ENCODE data around the gene TRIB2.
A peak's percentile ranks its signal among the peaks of the same experiment; 100 is the strongest.

TRIB2 gene

GRCh38 chr2:12721566-12722446, 5.1 kb downstream of the TRIB2 start:
- DNase-seq = no peak

DNA sequence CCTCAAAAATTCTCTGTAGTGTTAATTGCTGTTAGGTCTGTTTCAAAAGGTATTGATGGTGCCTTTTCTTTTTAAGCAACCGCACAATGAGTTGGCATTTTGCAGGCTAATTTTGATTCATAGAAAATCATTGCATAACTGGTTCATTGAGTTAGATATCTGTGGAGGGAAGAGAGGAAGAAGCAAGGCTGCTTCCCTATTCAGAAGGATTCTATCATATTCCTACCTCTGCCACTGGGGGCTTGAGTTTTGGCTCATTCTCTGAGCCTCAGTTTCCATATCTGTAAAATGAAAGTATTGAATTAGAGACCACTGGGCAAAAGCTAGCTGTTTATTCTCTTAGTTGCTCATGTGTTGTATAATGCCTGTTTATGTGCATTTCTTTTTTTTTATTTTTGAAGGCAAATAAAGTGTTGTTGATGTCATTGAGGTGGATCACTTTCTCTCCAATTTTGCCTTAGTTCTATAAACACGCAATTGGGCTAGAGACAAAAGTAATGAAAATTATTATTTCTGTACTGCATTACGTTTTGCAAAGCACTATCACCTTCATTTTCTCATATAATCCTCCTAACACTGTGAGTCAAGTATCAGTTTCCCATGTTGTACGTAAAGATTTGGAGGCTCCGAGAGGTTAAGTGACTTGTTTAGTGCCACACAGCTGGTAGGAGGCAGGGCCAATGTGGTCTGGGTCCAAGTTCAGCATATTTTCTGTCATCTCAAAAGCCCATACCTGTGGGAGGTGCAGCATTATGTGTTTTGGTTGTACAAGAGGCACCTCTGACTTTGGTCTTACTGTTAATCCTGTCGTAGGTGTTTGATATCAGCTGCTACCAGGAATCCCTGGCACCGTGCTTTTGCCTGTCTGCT, 5.9 kb downstream of the TRIB2 start:
- DNase-seq = no peak

GRCh38 chr2:12723736-12724463, 7.2 kb downstream of the TRIB2 start:
- no peak for DNase-seq

DNA sequence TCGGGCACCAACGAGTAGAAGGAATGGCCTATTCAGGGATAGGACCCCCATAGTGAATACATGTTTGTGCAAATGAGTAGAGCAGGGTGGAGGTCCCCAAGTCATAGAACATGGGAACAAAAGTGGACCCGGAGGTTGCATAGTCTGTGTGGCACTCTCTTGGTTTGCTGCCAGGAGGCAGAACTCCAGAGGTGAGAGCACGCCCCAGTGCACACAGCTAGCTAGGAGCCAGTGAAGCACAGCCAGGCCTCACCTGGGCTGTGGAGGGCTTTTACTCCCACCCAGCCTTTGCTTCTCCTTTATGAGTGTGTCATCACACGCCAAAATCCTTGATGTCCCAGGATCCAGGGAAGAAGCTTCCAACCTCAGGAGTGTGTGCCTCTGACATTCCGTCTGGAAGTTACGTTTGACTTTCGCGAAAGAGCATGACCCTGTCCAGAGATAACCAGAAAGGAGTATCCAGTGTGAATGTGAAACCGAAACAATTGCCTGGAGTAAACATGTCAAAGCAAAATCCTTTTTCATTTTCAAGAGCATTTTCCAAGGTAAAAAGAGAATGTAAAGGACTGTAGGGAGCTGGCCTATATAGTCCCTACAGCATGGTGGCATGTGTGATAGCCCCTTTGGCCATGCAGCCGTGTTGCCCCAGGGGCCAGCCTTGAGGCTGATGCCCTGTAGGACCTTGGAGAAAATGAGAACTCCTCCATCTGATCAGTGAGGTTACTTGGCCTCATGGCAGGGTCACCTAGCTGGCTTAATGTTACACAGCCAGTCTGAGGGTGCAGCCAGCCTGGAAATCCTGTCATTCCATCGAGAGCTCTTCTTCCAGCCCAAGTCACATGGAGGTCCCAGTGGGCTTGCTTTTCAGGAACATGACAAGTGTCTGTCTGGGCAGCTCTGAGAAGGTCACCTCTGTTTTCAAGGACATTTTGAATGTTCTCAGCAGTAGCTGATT, 8.8 kb downstream of the TRIB2 start:
- DNase-seq = no peak

GRCh38 chr2:12726271-12726670, 9.5 kb downstream of the TRIB2 start:
- DNase-seq = no peak

DNA sequence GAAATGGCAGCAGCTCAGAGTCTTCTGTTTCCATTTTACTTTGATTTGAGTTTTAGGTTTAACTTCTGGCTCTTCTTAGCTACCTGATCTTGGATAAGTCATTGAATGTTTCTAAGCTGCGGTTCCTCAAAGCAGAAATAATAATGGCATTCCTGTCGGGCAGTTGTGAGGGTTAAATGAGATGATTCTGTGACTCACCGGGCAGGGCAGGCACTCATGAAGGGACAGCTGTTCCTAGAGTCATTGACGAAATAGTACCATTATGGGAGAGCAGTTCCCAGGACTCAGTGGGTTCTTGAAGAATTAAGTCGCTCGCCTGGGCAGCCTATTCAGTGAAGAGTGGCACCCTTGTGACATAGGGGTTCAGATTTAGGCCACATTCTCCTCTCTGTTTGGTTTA, 10.3 kb downstream of the TRIB2 start:
- no peak for DNase-seq

- no peak for DNase-seq
These were observed 10.9 kb downstream of the TRIB2 start for GRCh38 chr2:12727641-12728040.

DNA sequence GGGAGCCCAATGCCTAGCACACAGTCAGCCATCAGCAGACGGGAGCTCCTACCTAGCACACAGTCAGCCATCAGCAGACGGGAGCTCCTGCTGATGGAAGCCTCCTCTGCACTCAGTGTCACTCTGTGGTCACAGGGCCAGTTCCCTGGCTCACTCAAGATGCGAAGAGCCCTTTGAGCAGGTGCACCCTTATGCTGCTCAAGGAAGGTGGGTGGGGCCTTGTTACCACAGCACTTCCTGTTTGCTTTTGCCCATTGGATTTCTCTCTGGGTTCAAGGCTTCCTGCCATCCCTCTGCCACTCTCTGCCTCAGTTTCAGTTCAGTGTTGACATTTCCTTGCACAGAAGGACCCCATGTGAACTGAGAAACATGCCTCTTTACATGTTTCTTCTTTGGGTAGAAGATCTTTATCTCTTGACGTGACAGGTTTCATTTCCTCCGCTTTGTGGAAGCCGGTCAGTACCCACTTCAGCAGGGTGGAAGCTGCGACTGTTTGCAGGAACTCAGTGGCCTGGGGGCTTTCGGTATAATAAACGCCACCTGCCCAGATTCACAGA, 11.6 kb downstream of the TRIB2 start:
- DNase-seq = no peak

DNA sequence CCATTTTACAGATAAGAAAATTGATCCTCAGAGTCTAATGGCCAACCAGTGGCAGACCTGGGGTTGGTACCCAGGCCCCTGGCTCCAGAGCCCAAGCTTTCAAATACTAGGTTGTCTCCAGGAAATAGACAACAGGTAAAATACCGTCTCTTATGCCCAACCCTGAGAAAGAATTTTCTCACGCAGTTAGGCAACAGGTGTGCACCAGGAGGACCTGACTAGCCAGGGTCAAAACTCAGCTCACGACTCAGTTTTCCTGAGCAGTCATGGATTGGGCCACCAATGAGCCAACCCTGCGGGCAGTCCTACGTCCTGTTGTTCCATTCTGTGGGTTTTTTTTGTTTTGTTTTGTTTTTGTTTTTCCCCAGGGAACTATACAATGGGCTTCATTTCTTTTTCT, 13.5 kb downstream of the TRIB2 start:
- no peak for DNase-seq

DNA sequence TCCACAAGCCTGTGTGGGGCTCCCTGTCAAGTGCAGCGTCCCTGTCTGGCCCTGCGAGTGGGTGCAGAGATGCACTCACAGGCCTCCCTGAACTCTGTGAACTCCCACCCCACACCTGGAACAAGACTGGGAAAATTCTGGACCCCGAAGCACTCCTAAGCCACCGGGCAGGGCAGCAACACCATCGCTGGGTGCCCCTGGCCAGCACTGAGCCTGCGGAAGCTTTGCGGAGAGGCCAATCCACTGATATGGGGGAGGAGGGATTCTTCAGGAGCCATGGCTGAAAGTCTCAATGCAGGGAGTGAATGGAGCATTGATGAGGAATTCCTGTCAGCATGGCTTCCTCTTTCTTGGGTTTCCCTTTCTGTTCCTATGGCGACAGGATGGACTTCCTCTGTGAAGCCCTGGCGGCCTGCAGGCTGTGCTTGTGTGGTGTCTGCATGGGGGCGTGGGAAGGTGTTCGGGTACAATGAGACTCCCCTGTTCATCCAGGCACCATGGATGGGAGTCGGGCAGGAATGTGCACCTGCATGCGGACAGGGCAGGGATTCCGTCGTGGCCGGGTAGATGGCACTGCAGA, 15.1 kb downstream of the TRIB2 start:
- DNase-seq = no peak

DNA sequence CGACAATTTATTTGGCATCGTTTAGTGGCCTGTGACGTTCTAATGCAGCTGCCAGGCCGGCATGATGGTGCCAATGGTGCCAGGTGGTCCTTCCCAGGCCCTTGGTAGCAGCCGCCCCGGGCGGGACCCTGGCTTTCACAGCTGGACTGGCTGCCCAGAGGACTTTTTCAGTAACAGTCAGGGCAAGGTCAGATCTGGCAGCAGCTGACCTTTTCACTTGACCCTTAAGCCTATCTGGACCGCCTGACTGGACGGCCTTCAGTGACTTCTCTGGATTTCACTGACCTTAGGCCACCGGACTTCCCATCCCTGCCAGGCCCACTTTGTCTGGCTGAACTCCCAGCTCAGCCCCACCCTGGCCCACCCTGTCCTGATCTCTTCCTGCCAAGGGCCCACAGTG, 15.9 kb downstream of the TRIB2 start:
- DNase-seq = no peak

GRCh38 chr2:12733846-12734245, 17.1 kb downstream of the TRIB2 start:
- peak; percentile 20 for DNase-seq

DNA sequence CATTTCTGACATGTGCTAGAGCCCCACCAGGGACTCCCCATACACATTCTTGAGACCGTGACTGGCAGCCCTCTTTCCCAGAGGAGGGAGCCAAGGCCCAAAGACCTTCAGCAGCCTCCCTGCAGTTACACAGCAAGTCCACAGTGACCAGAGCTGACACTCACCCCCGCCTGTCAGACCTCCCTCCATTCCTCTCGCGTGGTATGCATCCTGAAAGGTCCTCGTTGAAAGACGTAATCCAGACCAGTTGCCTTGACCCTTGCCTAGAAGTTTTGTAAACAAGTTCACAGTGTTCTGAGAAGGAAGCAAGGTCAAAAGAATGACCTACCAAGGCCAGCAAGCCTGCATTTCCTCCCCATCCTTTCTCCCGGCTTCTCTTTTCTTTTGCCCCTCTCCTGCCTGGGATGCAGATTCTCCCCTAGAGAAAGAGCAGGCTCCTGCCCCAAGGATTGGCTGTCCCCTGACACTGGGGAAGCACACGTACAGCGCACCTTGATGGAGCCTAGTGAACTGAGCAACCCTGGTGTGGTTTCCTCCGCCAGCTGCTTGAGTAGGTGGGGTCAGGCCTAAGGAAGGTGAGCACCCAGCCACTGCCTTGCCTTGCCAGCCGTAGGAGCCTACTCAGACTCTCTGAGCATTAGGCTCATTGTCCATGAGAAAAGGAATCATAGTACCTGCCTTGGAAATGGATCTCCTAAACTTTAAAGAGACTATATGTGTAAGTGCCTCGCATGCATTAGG, 18.3 kb downstream of the TRIB2 start:
- no peak for DNase-seq

DNA sequence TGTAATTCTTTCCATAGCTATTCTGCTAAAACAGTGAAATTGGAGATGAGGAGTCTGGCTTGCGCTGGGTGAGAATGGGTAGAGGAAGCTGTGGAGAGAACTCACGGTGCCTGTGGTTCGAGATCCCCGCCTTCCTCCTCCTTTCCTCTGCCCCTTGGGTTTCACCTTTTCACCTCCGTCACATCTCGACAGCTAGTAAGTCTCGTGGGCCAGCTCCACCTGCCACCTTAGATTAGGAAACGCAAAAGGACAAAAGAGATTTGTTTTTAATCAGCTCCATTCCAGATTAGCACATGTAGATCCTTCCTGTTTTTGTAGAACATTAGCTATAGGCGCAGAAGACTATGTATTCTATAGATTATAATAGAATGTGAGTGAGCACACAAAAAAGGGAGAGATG, 20.6 kb downstream of the TRIB2 start:
- no peak for DNase-seq

DNA sequence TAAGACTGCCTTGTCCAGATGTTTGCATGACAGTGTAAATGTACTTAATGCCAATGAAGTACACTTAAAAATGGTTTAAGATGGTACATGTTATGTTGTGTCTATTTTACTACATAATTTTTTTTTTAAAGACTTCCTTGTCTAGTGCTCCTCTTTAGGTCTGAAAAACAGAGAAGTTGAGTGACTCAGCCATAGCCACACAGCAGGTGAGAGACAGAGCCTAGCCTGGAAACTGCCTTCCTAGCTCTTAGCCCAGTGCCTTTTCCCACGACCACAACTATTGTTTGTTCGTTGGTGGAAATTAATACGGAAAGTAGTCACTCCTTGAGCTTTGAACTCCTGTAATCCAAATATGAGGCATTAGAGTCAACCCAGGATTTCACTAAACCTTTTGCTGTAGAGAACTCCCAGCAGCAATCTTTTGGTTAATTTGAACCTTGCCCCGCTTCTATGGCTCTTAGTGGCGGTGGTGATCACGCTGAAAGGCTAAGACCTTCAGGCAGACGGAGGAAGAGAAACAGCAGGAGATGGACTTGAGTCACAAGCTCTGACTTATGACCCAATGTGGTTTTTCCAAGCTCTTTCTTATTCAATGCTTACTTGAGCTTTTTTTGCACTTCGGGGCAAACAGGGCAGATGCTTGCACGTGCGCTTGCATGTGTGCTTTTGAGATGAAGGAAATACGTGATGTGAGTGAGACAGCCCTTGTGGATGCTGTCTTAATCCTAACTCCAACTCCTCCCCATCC, 21.2 kb downstream of the TRIB2 start:
- DNase-seq = no peak

- no peak for DNase-seq
These were observed 23.1 kb downstream of the TRIB2 start for GRCh38 chr2:12739721-12740254.

DNA sequence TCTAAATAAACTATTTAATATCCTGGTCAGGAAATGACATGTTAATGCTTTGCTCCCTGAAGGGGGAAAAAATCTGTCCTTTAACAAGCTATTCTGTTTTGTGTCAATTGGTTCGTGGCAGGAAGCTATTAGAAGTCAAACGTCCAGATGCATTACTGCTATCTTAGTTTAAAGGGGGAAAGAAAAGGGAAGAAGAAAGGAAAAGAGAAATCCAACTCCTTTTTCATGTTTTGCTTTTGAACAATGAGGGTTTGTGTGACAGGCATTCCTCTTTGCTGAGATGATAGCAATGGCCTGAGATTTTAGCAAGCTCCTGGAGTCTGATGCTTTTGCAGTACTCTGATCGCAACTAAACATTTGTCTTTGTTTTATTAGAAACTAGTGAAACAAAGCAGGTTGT, 24.6 kb downstream of the TRIB2 start:
- no peak for DNase-seq

- no peak for DNase-seq
These were observed 26.2 kb downstream of the TRIB2 start for GRCh38 chr2:12742891-12743290.

GRCh38 chr2:12750166-12750905, 33.6 kb downstream of the TRIB2 start:
- no peak for DNase-seq

Data from NCI-H526 treated with DMSO at 0.1 percent for 48 hours (cell line).